H1 (cell line): ENCODE measurements around the gene CDC42SE1. TPM values are rescaled to one million over a fixed set of nuclear protein-coding genes. Genes with fewer than 3 reads are reported as not detected.

Experiments used
- CTCF ChIA-PET: fragments of 300-600 bp; sonication (Branson Sonifier 250); formaldehyde crosslinking; loops from one replicate; lab custom pipeline; 2021; ENCODE audit not compliant: partially characterized antibody; lab: Charles Lee
- POLR2A ChIA-PET: fragments of 300-600 bp; sonication (Branson Sonifier 250); formaldehyde crosslinking; loops from one replicate; lab custom pipeline; 2021; ENCODE audit warnings: inconsistent platforms; ENCODE audit not compliant: partially characterized antibody; lab: Charles Lee
- DNase-seq, 2 experiments: peaks; one replicate each; pipeline versions ENCODE4 v3.0.0 to v3.0.0-alpha.2; 2010 to 2022; ENCODE audit warnings: low spot score in 2 of 2, low read depth in 1 of 2, mixed read lengths in 1 of 2
- FAIRE-seq: peaks from 2 replicates; lab custom pipeline; 2011; peaks lifted over from hg19 to GRCh38; lab: Jason Lieb, UNC
- H2AFZ ChIP-seq: 2 replicates; pipeline ENCODE4 v1.8.1; 2012; ENCODE audit warnings: low read length, inconsistent platforms
- H2AK5ac ChIP-seq: 2 replicates; pipeline ENCODE4 v1.6.1; 2013; ENCODE audit warnings: low read depth, low read length
- H2BK120ac ChIP-seq: replicated peaks from 2 replicates; pipeline ENCODE3; 2013; ENCODE audit warnings: low read depth, low read length, inconsistent platforms
- H2BK12ac ChIP-seq: 2 replicates; pipeline ENCODE4 v1.6.1; 2013; ENCODE audit warnings: low read depth, low read length
- H2BK15ac ChIP-seq: 2 replicates; pipeline ENCODE4 v1.6.1; 2013; ENCODE audit warnings: low read length
- H2BK20ac ChIP-seq: 2 replicates; pipeline ENCODE4 v1.6.1; 2013; ENCODE audit warnings: low read length
- H2BK5ac ChIP-seq: 2 replicates; pipeline ENCODE4 v1.6.1; 2013; ENCODE audit warnings: low read depth, low read length
- H3K14ac ChIP-seq: 2 replicates; pipeline ENCODE4 v1.6.1; 2013; ENCODE audit warnings: inconsistent platforms; ENCODE audit not compliant: insufficient read length
- H3K18ac ChIP-seq: 2 replicates; pipeline ENCODE4 v1.6.1; 2013; ENCODE audit warnings: low read length; ENCODE audit errors: extremely low read depth
- H3K23ac ChIP-seq: 2 replicates; pipeline ENCODE4 v1.6.1; 2013; ENCODE audit warnings: inconsistent platforms; ENCODE audit not compliant: insufficient read length
- H3K23me2 ChIP-seq: 2 replicates; pipeline ENCODE4 v1.6.1; 2013; ENCODE audit warnings: low read depth, low read length
- H3K27ac ChIP-seq: 2 replicates; pipeline ENCODE4 v1.6.1; 2011; ENCODE audit warnings: low read depth, low read length, inconsistent platforms
- H3K27me3 ChIP-seq, 4 experiments: replicated peaks in 1 of 4; 1 replicate in 1 of 4; 2 replicates in 3 of 4; pipeline versions ENCODE4 v1.6.1 to v1.8.1; 2011 to 2013; ENCODE audit warnings: low read length in 3 of 4, mild to moderate bottlenecking in 3 of 4, inconsistent platforms in 2 of 4, mixed read lengths in 2 of 4, moderate library complexity in 1 of 4; ENCODE audit not compliant: control insufficient read depth in 3 of 4, insufficient read depth in 3 of 4; ENCODE audit errors: extremely low read depth in 1 of 4
- H3K36me3 ChIP-seq, 4 experiments: 2 replicates each; pipeline versions ENCODE4 v1.6.1 to v1.8.1; 2011 to 2013; ENCODE audit warnings: mild to moderate bottlenecking in 4 of 4, low read length in 3 of 4, moderate library complexity in 2 of 4, control low read depth in 1 of 4, inconsistent platforms in 1 of 4; ENCODE audit not compliant: insufficient read depth in 4 of 4, control insufficient read depth in 2 of 4
- H3K4ac ChIP-seq: replicated peaks from 2 replicates; pipeline ENCODE3; 2013; ENCODE audit warnings: low read length, low read depth, mixed read lengths, inconsistent platforms; ENCODE audit not compliant: insufficient read length
- H3K4me1 ChIP-seq, 4 experiments: replicated peaks in 1 of 4; 1 replicate in 1 of 4; 2 replicates in 3 of 4; pipeline versions ENCODE4 v1.6.1 to v1.8.1; 2011 to 2013; ENCODE audit warnings: low read length in 3 of 4, inconsistent platforms in 2 of 4, mixed read lengths in 1 of 4; ENCODE audit not compliant: insufficient read depth in 4 of 4, control insufficient read depth in 3 of 4
- H3K4me2 ChIP-seq, 2 experiments: 2 replicates each; pipeline versions ENCODE4 v1.6.1 to v1.8.1; 2011 to 2013; ENCODE audit warnings: low read depth in 2 of 2, low read length in 2 of 2, control low read depth in 1 of 2, inconsistent platforms in 1 of 2, mild to moderate bottlenecking in 1 of 2; ENCODE audit not compliant: insufficient read depth in 1 of 2
- H3K4me3 ChIP-seq, 4 experiments: fragments of 200-600, 300-600 bp in 1 of 4; sonication (generic), shearing (Covaris generic), sonication (Bioruptor Twin) in 1 of 4; 2 replicates each; pipeline versions ENCODE4 v1.5.1 to v1.8.1; 2011 to 2016; ENCODE audit warnings: low read length in 4 of 4, low read depth in 3 of 4, control low read depth in 2 of 4, inconsistent platforms in 2 of 4, mild to moderate bottlenecking in 2 of 4, mixed read lengths in 1 of 4, moderate library complexity in 1 of 4; ENCODE audit not compliant: insufficient read depth in 2 of 4; ENCODE audit errors: extremely low read depth in 1 of 4
- H3K56ac ChIP-seq: replicated peaks from 2 replicates; pipeline ENCODE3; 2013; ENCODE audit warnings: low read depth, mild to moderate bottlenecking, mixed read lengths, low read length, inconsistent platforms; ENCODE audit not compliant: insufficient read length
- H3K79me1 ChIP-seq: 2 replicates; pipeline ENCODE4 v1.6.1; 2013; ENCODE audit warnings: low read depth, low read length, control low read depth
- H3K79me2 ChIP-seq, 2 experiments: 2 replicates each; pipeline versions ENCODE4 v1.6.1 to v1.8.1; 2012 to 2013; ENCODE audit warnings: low read length in 2 of 2, mild to moderate bottlenecking in 2 of 2, inconsistent platforms in 1 of 2; ENCODE audit not compliant: insufficient read depth in 2 of 2, control insufficient read depth in 1 of 2
- H3K9ac ChIP-seq, 4 experiments: replicated peaks in 1 of 4; 1 replicate in 1 of 4; 2 replicates in 3 of 4; pipeline versions ENCODE4 v1.6.1 to v1.8.1; 2011 to 2013; ENCODE audit warnings: low read depth in 3 of 4, low read length in 3 of 4, control low read depth in 2 of 4, mild to moderate bottlenecking in 2 of 4, moderate library complexity in 2 of 4, inconsistent platforms in 1 of 4; ENCODE audit errors: extremely low read depth in 1 of 4
- H3K9me3 ChIP-seq, 2 experiments: 2 replicates each; pipeline versions ENCODE4 v1.6.1 to v1.8.1; 2012 to 2013; ENCODE audit warnings: mild to moderate bottlenecking in 2 of 2, moderate library complexity in 2 of 2, control low read depth in 1 of 2, inconsistent platforms in 1 of 2, low read depth in 1 of 2, low read length in 1 of 2, mixed read lengths in 1 of 2; ENCODE audit not compliant: insufficient read depth in 2 of 2
- H4K20me1 ChIP-seq, 2 experiments: replicated peaks in 1 of 2; 2 replicates each; pipeline versions ENCODE3 to v1.8.1; 2011 to 2013; ENCODE audit warnings: inconsistent platforms in 2 of 2, low read length in 2 of 2, mild to moderate bottlenecking in 1 of 2; ENCODE audit not compliant: insufficient read depth in 2 of 2, control insufficient read depth in 1 of 2
- H4K5ac ChIP-seq: 2 replicates; pipeline ENCODE4 v1.6.1; 2013; ENCODE audit warnings: low read length, low read depth, mixed read lengths, inconsistent platforms; ENCODE audit not compliant: insufficient read length
- H4K8ac ChIP-seq: 2 replicates; pipeline ENCODE4 v1.8.0; 2013; ENCODE audit warnings: mild to moderate bottlenecking, moderate library complexity, low read length, inconsistent platforms; ENCODE audit not compliant: insufficient read depth; ENCODE audit errors: extremely low read depth
- H4K91ac ChIP-seq: replicated peaks from 2 replicates; pipeline ENCODE3; 2013; ENCODE audit warnings: low read length, mixed read lengths, inconsistent platforms; ENCODE audit not compliant: insufficient read length
- CREB1 ChIP-seq: IDR thresholded peaks from 2 replicates; pipeline ENCODE4 v1.6.1; 2012; ENCODE audit warnings: inconsistent platforms
- CTCF ChIP-seq, 3 experiments: IDR thresholded peaks; 1 replicate in 2 of 3; 2 replicates in 1 of 3; pipeline versions ENCODE4 v1.5.1 to v1.6.1; 2011; ENCODE audit warnings: low read length in 3 of 3, mild to moderate bottlenecking in 3 of 3, inconsistent platforms in 2 of 3, low read depth in 1 of 3, moderate library complexity in 1 of 3; ENCODE audit not compliant: insufficient read depth in 1 of 3; ENCODE audit errors: control extremely low read depth in 1 of 3
- FOSL1 ChIP-seq: IDR thresholded peaks from 2 replicates; pipeline ENCODE4 v1.6.1; 2011; ENCODE audit warnings: mild to moderate bottlenecking, low read depth, low read length, moderate library complexity; ENCODE audit not compliant: insufficient read depth
- MAX ChIP-seq: IDR thresholded peaks from 2 replicates; pipeline ENCODE4 v1.6.1; 2012; ENCODE audit warnings: inconsistent platforms
- RAD21 ChIP-seq, 2 experiments: IDR thresholded peaks in 1 of 2; conservative IDR thresholded peaks in 1 of 2; 2 replicates each; pipeline ENCODE4 v1.6.1; 2011; ENCODE audit warnings: low read depth in 2 of 2, low read length in 2 of 2, improper control_type of control experiment in 1 of 2, inconsistent platforms in 1 of 2, mild to moderate bottlenecking in 1 of 2, moderate library complexity in 1 of 2
- TAF1 ChIP-seq: IDR thresholded peaks from 2 replicates; pipeline ENCODE4 v1.6.1; 2011; ENCODE audit warnings: mild to moderate bottlenecking, low read depth, low read length
- WGBS, 2 experiments: shearing (Covaris generic) in 1 of 2; methylation state at CpG; one replicate each; pipeline versions ENCODE4 v1.1.6 to v1.1.7; 2013 to 2015; ENCODE audit warnings: low lambda C conversion rate in 2 of 2, mixed read lengths in 2 of 2, inconsistent platforms in 1 of 2, low coverage in 1 of 2, missing lambda C conversion rate in 1 of 2; ENCODE audit not compliant: insufficient replicate concordance in 2 of 2, insufficient coverage in 1 of 2, insufficient read length in 1 of 2; ENCODE audit errors: extremely low coverage in 1 of 2, missing lambda C conversion rate in 1 of 2; 5-methylcytosine and 5-hydroxymethylcytosine counted together
- polyA plus RNA-seq, 7 experiments: library from polyadenylated mRNA; depleted of rRNA in 3 of 7; stranded (reverse) in 5 of 7; unstranded in 2 of 7; fragments of >200 nt in 5 of 7; fragments of 200-250 nt in 2 of 7; gene quantifications; 1 replicate in 5 of 7; 2 replicates in 1 of 7; 4 replicates in 1 of 7; pipeline versions ENCODE4 v1.2.1 to v1.2.3, GENCODE V29; 2011 to 2013; ENCODE audit warnings: missing spikeins in 2 of 7, mixed read lengths in 2 of 7
- total RNA-seq: library from RNA; stranded (reverse); fragmentation: NEBNext Ultra II Directional; extraction: Animal tissue kit (Norgen Biotek cat#: 25700); gene quantifications from 2 replicates; pipeline ENCODE4 v1.2.1, GENCODE V29; 2021

CDC42SE1 gene
- total and polyA plus RNA-seq, 2 of the 8 experiments (the other 6 are each of a cell fraction or from before 2014, with no cell fraction given): 30.5 to 74.1 TPM

- ChIA-PET CTCF (interaction anchor here (0.5 to 3.1 kb wide), 35 partner anchors 10 to 370 kb away, joined by 3 to 33 read pairs (median 4); partner anchors contain the start of genes BNIPL, C1orf56, CDC42SE1 and GABPB2), POLR2A (interaction anchor here (0.6 to 1.9 kb wide), 8 partner anchors 18 to 101 kb away, joined by 3 to 14 read pairs (median 4); partner anchors contain the start of genes C1orf56 and MINDY1)
- Histone ChIP-seq H3K56ac (no peak overlapping the region), H3K79me2 (no peaks in the 10 kb centered on the region), H3K4me1 (no peaks in the 10 kb centered on the region), H4K5ac (no peak overlapping the region), H4K8ac (peak overlapping the region; percentile 54; the same call in 1 of the 2 replicates), H2BK15ac (no peak overlapping the region), H3K4ac (no peak overlapping the region), H2AFZ (no peak overlapping the region), H4K91ac (no peak overlapping the region), H2BK12ac (no peak overlapping the region), H3K23ac (no peak overlapping the region), H3K9ac (no peak overlapping the region), H3K4me3 (no peak overlapping the region), H3K23me2 (no peaks in the 10 kb centered on the region), H3K18ac (no peak overlapping the region), H3K14ac (no peak overlapping the region), H3K36me3 (peaks cover 2 to 20% (median 11%) of the 10 kb centered on the region in 4 experiments; a peak in 7 of 8 replicates), H2BK20ac (no peak overlapping the region), H4K20me1 (no peaks in the 10 kb centered on the region), H2BK5ac (no peak overlapping the region), H2BK120ac (no peak overlapping the region), H3K4me2 (no peak overlapping the region), H2AK5ac (no peak overlapping the region), H3K9me3 (no peaks in the 10 kb centered on the region), H3K27ac (no peak overlapping the region), H3K27me3 (no peaks in the 10 kb centered on the region), H3K79me1 (no peaks in the 10 kb centered on the region)
- WGBS, 2 experiments: 52% methylated on average over 6 of the region's 6 CpGs; no CpG with 5 or more reads in 1 of the 2 experiments
- peak; percentile 60 for FAIRE-seq
- DNase-seq: peak; percentile 73 to 94
- TF ChIP-seq CREB1 (peak; percentile 47; the same call in 1 of the 2 replicates), RAD21 (IDR thresholded peaks at IDR 0.05 in 1 of 2, conservative IDR thresholded peaks at IDR 0.05 in 1 of 2; ENCODE audit: low read depth in 2 of 2, low read length in 2 of 2) (peak; percentile 87 to 93), FOSL1 (no peak), TAF1 (0 out of 2 replicates have a peak, but pooled peaks have one; percentile 18), CTCF (IDR thresholded peaks at IDR 0.05; ENCODE audit: control extremely low read depth in 1 of 3, insufficient read depth in 1 of 3, low read depth in 1 of 3, low read length in 3 of 3) (peak; percentile 87 to 95 (median 94)), MAX (peak; percentile 47; the same call in 1 of the 2 replicates)
These were observed 34.8 kb downstream of the CDC42SE1 start for GRCh38 chr1:151024540-151025146.
